D341Med (cell line): ENCODE results near the gene VSX2.
"Not testable (repeated sequence)": the region's sequence is repeated elsewhere in the genome, so short reads cannot be mapped to it uniquely, and the experiment has no call there.

ENCODE experiments used
- DNase-seq: peaks from one replicate; pipeline ENCODE4 v3.0.0; 2012; ENCODE audit warnings: low spot score

The VSX2 gene

DNA sequence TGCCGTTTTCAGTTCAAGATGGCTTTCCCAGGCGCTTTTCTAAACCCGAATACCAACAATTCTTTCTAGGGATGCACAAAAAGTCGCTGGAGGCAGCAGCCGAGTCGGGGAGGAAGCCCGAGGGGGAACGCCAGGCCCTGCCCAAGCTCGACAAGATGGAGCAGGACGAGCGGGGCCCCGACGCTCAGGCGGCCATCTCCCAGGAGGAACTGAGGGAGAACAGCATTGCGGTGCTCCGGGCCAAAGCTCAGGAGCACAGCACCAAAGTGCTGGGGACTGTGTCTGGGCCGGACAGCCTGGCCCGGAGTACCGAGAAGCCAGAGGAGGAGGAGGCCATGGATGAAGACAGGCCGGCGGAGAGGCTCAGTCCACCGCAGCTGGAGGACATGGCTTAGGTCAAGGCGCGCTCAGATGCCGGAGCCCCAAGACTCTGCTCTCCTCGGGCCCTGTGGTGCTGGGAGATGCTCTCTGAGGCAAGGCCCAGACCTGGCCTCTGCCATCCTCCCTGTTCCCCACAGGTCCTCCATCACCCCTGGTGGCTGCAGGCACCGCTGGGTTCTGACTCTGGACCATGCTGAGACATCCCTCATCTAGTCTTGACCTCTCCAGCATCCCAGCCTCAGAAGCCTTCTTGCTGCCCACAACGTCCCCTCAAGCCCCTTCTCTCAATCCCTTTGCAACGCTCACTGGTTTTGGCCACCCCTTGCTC is 21.4 kb downstream of the VSX2 start:
- no peak for DNase-seq

DNA sequence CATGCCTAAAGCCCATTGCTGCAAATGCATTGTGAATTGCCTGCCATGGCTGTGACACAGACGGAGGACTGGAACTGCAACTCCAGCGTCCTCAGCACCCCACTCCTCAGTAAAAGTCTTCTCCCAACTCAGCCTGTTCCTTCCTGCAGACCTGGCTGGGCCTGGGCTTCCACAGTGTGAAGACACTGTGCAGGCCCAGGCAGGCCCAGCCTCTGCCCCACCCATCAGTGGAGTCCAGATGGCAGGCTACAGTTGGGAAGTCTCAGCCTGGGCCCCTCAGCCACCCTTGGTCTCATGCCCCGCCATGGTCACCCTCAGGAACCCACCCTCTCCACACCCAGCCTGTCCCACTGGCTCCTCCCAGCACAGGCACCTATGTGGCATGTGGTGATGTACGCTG is 22.0 kb downstream of the VSX2 start:
- peak; percentile 24 for DNase-seq

DNA sequence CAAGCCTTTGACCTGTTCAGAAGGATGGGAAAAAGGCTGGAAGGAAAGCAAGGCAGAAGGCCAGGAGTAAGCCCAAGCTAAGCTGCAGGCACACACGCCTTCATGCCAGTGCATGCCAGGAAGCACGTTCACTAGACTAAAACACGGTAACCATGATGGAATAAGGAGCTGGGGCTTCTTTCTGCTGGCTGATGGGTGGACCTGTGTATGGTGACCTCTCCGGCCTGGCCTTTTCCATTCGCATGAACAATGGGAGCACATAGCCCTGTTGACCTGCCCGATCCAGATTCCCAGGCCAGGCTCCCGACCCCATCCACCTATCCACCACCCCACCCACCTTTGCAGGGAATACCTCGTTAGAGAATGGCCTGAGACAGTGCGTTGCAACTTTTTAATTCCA is 22.8 kb downstream of the VSX2 start:
- no peak for DNase-seq

DNA sequence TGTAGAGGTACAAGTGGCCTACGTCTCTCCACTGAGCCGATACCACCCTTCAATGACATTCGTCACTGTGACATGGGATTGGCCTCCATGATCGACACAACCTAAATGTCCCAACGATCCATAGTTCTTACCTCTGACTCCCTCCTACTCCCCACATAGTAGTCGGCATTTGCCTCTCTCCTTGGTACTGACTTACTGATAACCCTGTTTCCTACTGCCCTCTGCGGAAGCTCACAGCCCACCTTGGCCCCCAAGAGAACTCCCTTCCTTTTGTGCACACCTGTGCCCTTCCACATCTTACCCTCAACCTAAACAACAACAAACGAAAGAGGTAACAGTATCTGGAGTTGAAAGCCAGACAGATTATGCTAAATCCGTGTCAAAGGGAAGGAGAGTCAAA is 23.9 kb downstream of the VSX2 start:
- no peak for DNase-seq

DNA sequence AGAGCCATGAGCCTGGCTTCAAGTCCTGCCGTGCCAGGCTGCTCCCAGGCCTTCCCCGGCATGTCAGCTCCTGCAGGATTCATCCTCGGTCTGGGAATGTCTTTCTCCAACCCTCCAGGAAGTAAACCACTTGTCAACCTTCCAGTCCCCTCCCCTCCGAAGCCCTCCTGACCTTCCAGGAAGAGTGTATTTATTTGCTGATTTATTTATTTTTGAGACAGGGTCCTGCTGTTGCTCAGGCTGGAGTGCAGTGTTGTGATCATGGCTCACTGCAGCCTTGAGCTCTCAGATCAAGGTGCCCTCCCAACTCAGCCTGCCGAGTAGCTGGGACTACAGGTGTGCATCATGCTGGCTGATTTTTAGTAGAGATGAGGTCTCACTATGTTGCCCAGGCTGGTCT is 24.7 kb downstream of the VSX2 start:
- DNase-seq, result no peak

DNA sequence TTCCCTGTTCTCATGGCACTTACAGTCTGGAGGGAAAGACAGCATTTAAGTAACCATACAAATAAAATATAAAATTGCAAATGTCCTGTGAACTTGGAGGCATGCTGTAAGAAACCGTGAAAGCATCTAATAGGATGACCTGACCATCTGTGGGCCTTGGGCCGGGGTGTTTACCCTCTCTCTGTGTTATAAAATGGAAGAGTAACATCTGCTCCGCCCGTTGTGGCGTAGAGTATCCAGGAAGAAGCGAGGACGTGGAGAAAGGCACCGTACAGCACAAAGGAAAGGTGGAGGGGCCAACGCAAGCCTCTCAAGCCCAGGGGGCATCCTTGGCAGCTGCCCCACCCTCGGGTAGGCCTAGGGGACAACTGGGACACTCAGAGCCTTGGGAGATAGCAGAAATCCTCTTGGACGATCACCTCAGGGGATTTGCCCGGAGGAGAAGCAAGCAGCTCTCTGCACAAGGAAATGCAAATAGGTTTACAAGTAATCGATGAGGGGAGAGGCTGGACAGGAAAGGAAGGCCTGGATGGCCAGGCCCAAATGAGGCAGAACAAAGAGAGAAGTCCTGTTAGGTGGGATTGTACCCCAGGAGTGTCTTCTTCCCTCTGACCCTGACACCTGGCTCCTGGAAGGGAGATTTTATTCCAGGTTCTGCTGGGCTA is 26.2 kb downstream of the VSX2 start:
- DNase-seq, result no peak

DNA sequence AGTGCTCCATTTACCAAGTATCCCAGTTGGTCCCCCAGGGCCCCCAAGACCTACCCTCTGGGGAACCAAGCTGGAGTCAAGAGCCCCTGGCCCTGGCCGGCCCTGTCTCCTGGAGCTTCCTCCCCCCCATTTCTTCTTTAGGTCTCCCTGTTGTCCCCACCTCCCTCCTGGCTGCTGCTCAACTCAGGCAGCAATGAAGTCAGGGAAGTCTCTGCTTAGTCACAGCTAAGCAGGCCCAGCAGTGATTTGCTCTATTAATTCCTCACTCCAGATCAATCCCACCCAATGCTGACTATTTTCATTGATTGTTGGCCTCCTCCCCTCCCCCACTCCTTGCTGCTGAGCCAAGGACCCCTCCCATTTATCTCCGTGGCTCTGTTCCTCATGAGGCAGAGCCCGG is 28.3 kb downstream of the VSX2 start:
- DNase-seq, result no peak

DNA sequence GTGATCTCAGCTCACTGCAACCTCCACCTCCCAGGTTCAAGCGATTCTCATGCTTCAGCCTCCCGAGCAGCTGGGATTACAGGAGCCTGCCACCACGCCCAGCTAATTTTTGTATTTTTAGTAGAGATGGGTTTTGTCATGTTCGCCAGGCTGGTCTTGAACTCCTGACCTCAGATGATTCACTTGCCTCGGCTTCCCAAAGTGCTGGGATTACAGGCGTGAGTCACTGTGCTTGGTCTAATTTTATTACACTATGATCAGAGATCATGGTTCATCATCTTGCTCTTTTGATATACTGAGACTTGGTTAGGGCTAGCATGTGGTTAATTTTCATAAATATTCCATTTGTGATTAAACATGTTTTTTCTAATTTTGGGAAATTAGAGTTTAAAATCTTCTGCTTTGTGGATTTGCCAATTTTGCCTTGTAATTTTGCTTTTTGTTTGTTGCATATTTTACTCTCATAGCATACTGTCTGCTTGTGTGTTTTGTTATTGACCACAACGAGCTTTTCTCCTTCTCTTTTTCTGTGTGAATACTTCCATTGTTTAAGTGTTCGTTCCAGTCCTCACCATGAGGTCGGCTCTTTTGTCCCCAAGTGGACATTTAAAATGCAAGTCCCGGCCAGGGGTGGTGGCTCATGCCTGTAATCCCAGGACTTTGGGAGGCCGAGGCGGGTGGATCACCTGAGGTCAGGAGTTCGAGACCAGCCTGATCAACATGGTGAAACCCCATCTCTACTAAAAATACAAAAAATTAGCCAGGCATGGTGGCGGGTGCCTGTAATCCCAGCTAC is 31.3 kb downstream of the VSX2 start:
- not testable (repeated sequence) for DNase-seq

DNA sequence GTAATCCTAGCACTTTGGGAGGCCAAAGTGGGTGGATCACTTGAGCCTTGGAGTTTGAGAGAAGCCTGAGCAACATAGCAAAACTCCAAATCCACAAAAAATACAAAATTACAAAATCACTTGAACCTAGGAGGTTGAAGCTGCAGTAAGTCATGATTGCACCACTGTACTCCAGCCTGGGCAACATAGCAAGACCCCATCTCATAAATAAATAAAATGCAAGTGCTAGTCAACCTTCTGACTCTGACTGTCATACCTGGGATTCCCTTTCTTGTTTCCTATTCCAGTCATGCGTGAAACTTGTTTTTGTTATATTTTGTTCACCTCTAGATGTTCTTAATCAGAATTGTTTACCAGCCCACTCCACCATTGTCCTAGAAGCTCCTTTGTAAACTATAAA is 32.1 kb downstream of the VSX2 start:
- DNase-seq, result no peak

DNA sequence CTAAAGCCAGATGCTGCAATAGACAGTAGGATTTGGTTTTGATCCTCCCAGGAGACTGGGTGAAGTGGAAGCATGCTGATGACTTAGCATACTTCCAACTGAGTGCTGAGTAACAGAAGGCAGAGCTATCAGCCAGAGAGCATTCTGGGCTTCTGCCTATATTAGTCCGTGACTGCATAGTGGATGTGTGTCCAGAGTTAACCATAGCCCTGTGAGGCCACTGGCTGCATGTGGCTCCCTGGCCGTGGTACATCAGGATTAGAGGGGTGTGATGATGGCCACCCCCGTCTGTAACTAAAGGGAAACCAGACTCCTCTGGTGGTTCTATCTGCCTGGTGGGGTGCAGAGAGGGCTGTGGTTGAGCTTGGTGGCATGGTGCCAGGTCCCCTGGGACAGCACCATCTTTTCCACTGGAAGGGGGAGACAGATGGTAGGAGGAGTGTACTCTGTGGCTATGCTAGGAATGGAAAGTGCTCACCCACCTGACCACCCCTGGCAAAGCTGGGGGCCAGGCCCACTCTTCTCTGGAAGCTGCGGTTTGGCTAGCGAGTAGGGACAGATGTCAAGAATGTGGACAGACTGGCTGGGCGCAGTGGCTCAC is 36.1 kb downstream of the VSX2 start:
- DNase-seq, result peak; percentile 83

DNA sequence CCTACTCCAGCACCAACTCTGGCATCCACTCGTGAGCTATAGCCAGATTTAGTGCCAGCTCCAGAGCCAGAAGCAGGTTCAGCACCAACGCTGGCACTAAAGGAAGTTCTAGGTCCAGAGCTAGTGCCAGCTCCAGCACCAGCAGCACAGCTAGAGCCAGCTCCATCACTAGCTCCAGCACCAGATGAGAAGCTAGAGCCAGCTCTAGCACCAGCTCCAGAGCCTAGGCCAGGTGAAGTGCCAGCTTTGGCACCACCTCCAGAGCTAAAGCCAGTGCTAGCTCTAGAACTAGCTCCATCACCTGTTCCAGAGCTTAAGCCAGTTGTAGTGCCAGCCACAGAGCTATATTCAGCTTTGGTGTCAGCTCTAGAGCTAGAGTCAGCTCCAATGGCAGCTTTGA is 38.8 kb downstream of the VSX2 start:
- no peak for DNase-seq

DNA sequence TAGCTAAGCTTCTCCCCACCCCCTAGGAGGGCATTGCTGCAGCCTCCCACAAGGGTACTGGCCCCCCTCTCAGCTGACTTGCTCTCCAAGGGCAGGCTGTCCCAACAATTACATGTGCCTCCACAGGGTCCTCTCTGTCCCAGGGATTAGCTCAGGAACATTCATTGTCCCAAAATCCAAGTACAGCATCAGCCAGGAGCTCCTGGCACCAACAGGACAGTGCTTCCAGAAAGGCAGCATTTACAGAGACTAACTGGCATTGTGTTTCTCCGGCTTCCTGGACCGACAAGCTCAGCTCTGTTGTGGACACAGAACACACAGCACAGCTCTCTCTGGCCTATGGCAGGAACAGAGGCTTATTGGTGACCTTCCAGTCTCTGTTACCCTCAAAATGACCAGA is 41.8 kb downstream of the VSX2 start:
- no peak for DNase-seq

DNA sequence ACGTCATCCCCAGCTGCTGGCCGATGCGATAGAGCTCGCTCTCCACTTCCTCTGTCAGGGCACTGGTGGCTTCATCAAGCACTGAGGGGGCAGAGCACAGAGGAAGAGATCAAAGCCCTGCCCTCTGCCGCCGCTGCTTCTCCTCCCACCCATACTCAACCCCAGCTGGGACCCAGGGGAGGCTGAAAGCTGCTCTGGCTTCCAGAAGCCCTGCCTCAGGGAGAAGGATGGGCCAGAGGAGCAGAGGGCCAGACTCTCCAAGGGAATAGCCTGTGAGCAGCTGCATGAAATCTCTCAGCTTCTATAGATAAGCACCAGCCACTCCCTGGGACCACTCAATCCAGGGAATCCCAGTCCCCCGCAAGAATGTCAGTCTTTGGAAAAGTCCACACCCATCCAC is 47.5 kb downstream of the VSX2 start:
- no peak for DNase-seq

DNA sequence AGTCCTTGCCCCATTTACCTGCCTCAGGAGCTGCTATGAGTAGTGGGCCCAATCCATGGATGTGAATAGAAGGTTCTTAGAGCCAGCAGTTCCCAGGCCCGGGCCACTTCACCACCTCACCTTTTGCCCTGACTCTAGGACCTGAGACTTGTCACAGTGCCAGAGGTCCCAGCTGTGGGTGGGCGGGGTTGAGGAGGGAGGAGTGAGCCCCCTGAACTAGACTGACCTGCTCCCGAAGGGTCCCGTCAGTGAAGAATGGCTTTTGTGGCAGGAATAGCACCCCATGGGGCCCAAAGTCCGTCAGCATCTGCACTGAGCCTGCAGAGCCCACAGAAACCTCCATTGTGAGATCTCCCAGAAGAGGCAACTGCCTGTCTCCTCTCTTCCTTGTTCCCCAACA is 50.6 kb downstream of the VSX2 start:
- no peak for DNase-seq

DNA sequence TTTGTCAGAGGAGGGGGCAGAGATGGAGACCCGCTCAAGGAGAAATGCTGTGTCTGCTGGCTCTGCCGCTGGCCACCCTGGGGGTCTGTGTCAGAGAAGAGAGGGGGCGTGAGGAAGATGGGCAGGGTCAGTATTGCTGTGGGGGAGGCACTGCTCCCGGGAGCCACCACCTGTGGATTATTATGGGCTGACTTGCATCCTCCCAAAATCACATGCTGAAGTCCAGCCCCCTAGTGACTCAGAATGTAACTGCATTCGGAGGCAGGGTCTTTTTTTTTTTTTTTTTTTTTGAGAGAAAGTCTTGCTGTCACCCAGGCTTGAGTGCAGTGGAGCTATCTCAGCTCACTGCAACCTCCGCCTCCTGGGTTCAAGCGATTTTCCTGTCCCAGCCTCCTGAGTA is 51.2 kb downstream of the VSX2 start:
- DNase-seq, result peak; percentile 73

DNA sequence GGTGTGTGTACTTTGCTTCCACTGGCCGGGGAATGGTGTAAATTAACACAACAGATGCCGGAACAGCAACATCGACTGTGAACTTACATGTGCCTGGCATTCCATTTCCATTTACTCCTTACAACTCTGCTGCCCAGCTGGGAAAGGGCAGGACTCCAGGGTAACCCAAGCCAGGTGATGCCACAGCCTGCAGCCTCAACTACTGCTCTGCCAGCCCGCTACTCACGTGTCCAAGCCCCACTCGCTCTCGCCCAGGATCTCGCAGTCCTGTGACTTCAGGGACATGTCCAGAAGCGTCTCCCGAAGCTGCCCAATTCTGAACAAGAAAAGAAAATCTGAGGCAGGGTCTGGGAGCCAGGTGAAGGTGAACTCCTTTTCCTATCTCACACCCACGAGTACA is 52.8 kb downstream of the VSX2 start:
- no peak for DNase-seq

DNA sequence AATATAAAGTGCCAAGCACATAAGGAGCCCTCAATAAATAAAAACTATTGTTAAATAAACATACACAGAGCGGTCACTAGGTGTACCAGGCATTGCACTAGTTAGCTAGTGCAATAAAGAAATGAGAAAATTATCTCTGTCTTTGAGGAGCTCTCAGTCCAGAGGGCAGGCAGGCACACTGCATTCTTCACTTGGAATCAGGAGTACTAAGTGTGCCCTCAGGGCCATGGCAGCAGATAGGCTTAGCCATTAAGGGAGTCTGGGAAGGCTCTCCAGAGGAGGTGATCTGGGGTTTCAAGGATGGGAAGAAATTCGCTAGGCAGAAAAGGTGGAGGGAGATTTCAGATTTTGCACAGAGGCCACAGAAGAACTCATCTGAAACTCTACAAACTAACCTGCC is 54.4 kb downstream of the VSX2 start:
- DNase-seq, result no peak

DNA sequence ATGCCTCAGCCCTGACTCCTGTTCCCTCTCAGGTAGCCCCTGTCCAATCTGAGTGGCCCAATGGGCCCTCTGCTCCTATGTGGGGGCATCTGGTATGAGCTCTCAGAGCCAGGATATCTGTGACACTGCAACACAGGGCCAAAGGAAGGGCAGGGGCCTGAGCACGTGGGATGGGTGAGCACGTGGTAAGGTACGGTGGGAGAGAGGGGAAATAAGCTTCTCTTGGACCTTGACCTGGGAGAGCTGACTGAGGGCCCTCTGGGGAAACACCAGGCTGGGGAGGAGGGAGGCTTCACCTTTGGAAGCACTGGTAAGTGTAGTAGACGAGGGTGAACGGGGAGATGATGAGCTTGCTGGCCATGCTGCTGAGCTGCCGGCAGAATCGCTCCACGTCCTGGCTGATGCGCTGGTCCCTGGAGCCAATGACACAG is 56.8 kb downstream of the VSX2 start:
- DNase-seq, result no peak

DNA sequence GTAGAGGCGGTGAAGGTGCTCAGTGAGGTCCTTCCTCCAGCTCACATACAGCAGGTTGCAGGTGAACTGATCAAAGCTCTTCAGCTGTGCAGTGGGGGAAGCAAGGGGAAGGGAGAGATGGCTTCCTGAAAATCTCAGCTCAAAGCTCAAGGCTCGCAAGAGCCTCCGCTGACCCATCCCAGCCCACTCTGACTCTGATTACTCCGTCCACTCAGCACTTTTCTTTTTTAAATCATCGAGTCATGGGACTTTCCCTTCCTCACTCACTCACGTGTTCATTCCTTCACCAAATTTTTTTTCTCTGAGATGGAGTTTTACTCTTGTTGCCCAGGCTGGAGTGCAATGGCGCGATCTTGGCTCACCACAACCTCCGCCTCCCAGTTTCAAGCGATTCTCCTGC is 58.7 kb downstream of the VSX2 start:
- DNase-seq, result no peak

DNA sequence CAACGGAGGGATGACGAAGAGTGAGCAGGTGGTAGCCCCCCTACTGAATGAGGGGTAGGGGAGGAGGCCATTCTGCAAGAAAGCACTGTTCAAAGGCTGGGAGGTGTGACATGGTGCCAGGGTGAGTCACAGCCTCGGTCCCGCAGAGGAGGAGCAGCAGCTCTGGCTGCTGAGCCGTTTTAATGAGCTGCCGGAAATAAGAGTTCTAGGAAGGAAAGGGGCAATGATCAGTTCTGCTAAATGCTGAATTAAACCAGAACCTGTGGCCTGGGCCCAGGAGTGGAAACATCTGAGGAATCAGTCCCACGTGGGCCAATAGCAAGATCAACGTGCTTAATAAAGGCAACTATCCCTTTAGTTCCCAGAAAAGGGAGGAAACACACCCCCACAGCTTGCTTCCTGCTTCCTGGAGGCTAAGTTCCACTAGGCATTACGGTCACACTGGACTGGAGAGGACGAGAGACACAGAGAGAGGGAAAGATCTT is 59.9 kb downstream of the VSX2 start:
- DNase-seq, result no peak

DNA sequence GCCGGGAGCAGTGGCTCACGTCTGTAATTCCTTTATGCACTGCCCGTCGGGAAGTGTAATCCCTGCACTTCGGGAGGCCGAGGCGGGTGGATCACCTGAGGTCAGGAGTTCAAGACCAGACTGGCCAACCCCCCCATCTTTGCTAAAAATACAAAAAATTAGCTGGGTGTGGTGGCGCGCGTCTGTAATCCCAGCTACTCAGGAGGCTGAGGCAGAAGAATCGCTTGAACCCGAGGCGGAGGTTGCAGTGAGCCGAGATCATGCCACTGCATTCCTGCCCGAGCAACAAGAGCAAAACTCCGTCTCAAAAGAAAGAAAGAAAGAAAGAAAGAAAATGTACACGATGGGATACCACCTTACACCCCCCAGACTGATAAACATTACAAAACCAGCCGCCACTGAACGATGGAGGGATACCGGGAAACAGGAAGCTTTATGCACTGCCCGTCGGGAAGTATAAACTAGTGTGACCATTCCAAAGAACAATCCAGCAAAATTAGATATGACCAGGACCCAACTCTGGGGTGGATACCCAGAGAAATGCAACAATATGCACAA is 62.4 kb downstream of the VSX2 start:
- DNase-seq, result no peak

DNA sequence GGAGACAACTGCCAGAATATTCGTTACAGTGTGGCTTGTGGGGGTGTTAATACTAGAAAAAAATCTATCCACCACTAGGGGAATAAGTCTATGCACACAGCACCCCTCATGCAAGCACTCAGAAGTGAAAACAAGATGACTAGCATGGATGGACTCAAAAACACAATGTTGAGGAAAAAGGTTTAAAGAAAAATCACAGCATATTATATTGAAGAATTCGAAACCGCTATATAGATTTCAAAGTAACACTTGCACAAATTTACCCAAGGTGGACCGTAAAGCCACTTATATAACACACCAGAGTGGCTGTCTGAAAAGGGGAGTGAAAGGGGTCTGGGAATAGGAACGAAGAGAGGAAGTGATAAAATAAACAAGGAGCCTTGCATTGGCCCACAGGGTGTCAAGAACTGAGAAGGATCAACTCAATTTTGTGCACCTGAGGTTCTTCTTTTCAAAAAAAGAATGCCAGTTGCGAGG is 62.9 kb downstream of the VSX2 start:
- peak; percentile 56 for DNase-seq
